Midbrain (tissue), 1 donor: ENCODE measurements around the gene NOS3.
"Not testable (repeated sequence)": the region's sequence is repeated elsewhere in the genome, so short reads cannot be mapped to it uniquely, and the experiment has no call there.

Experiments used
- DNase-seq: peaks from one replicate; lab custom pipeline; 2025; lab: John Stamatoyannopoulos, UW

NOS3 gene

GRCh38 chr7:151017370-151017952 is 26.6 kb downstream of the NOS3 start:
- no peak for DNase-seq

GRCh38 chr7:151017953-151018420 is 27.2 kb downstream of the NOS3 start:
- peak; percentile 57 for DNase-seq

DNA sequence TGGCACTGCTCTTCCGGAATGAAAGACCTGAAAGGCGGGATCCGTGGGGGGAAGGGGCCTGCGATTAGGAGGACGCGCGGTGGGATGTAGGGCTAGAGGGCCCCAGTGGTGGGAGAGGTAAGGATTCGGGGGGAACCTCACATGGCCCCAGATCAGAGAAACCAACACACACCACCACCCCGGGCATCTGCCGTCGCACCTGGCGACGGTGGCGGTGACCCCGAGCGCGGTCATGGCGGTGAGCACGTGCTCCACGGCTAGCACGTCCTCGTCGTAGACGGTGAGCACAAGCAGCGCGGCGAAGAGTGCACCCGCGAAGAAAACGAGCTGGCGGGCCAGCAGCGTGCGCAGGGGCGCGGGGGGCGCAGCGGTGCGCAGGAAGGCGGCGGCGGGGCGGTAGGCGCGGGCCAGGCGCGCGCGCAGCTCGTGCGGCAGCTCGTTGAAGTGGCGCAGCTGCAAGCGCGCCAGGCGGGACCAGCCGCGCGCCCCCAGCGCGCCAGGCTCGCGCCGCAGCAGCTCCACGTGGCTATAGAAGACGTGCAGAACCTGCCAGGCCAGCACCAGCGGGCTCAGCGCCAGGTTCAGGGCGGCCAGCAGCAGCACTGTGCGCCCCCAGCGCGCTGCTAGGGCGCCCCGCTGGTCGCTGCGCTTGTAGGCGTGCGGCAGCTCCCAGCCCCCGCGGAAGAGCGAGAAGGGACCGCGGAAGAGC is 27.8 kb downstream of the NOS3 start:
- no peak for DNase-seq

DNA sequence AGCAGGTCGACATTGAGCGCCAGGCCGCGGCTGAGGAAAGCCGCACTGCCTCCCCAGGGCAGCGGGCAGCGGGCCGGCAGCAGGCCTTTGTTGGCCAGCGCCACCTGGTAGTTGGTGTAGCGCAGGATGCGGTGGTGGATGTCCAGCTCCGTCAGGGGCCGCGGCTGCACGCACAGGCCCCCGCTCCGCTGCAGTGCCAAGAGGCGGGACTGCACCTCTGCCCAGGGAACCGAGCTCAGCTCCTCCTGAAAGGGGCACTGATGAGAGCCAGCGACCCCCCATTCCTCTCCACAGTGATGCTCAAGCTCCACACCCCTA is 28.3 kb downstream of the NOS3 start:
- no peak for DNase-seq

- no peak for DNase-seq
Observed at GRCh38 chr7:151020231-151020630, 29.4 kb downstream of the NOS3 start.

DNA sequence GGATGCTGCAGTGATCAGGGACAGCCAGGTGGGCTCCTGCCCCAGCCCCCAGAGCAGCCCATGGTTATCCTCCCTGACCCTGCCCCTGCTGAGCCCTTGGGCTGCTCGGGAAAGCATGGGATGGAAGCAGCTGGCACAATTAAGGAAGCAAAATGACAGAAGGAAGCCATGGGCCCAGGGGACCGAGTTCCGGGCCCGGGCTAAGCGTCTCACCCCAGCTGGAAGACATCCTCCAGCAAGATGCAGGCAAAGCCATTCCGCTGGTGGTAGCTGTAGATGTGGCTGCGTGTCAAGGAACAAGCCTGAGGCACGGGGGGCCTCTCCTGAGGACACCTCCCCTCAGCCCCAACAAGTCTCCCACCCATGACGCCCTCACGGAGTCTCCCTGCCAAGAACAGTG is 32.4 kb downstream of the NOS3 start:
- no peak for DNase-seq

DNA sequence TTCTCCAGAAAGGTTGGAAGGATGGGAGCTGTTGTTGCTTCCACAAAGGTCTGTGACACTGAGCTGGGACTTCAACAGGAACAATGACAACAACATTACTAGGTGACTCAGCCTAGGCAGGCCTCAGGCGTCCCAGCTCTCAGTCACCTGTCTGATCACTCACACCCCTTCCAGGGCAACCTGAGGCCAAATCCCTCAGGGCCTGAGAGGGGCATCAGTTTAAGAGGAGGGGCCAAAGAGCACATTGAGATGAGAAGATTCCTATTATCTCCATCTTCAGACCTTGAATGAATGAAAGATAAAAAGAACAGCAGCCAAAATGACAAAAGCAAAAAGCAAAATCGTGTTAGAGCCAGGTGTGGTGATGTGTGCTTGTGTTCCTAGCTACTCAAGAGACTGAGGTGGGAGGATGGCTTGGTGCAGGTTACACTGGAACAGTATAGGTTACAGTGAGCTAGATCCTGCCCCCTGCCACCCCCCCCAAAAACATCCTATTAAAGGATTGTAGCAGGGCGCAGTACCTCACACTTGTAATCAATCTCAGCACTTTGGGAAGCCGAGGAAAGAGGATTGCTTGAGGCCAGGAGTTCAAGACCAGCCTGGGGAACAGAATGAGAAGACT is 33.7 kb downstream of the NOS3 start, which contains the start of gene ATG9B:
Gene ATG9B, minus strand, starts transcription at position 60 of the 622 bp plus-strand sequence. CDS start 71 bp downstream, outside the sequence.
- DNase-seq, result no peak

- no peak for DNase-seq
Observed at GRCh38 chr7:151025924-151026671, 35.3 kb downstream of the NOS3 start.

DNA sequence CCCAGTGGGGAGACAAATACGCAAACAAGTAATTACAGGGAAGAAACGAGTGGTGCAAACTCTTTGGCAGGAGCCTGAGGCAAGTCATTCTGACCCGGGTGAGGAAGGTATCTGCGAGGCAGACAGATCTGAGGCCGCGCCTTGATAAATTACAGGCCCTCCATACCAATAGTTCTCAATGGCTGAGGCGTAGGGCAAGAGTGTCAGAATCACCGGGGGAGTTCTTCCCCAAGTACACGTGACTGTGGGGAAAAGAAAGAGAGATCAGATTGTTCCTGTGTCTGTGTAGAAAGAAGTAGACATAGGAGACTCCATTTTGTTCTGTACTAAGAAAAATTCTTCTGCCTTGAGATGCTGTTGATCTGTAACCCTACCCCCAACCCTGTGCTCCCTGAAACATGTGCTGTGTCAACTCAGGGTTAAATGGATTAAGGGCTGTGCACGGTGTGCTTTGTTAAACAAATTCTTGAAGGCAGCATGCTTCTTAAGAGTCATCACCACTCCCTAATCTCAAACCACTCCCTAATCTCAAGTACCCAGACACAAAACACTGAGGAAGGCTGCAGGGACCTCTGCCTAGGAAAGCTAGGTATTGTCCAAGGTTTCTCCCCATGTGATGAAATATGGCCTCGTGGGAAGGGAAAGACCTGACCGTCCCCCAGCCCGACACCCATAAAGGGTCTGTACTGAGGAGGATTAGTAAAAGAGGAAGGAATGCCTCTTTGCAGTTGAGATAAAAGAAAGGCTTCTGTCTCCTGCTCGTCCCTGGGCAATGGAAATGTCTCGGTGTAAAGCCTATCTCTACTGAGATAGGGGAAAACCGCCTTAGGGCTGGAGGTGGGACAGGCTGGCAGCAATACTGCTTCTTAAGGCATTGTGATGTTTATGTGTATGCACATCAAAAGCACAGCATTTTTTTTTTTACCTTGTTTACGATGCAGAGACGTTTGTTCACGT is 36.2 kb downstream of the NOS3 start:
- not testable (repeated sequence) for DNase-seq

DNA sequence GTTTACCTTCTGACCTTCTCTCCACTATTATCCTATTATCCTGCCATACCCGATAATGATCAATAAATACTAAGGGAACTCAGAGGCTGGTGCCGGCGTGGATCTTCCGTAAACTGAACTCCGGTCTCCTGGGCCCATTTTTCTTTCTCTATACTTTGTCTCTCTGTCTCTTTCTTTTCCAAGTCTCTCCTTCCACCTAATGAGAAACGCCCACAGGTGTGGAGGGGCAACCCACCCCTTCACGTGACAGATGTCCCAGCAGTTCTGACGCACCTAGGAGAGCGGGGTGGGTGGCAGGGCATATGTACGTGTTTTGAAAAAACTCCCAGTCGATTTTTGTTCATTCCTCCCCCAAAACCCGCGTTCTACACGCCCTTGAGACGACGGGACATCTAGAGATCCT is 36.9 kb downstream of the NOS3 start:
- not testable (repeated sequence) for DNase-seq

- peak; percentile 99 for DNase-seq
Observed at GRCh38 chr7:151028131-151028947, 37.5 kb downstream of the NOS3 start, which contains the start of gene ABCB8. Gene ABCB8 (plus strand): TSS chr7:151028450. CDS start chr7:151028516, 66 bp downstream.

DNA sequence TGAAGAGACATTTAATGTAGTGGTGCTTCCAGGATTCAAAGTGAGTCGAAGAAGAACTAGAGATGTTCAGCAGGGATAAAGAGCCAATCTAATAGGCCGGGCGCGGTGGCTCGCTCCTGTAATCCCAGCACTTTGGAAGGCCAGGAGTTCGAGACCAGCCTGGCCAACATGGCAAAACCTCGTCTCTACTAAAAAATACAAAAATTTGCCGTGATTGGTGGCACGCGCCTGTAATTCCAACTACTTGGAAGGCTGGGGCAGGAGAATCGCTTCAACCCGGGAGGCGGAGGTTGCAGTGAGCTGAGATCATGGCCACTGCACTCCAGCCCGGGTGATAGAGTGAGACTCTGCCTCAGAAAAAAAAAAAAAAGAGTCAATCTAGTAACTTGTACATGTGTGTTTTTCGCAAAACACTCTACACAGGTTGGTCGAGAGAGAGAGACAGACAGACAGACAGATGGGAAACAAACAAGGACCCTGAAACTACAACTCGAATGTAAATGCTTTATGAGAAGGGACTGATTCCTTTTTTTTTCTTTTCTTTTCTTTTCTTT is 38.2 kb downstream of the NOS3 start:
- no peak for DNase-seq

- no peak for DNase-seq
Observed at GRCh38 chr7:151031011-151031410, 40.2 kb downstream of the NOS3 start.

- no peak for DNase-seq
Observed at GRCh38 chr7:151032936-151033863, 42.4 kb downstream of the NOS3 start.

DNA sequence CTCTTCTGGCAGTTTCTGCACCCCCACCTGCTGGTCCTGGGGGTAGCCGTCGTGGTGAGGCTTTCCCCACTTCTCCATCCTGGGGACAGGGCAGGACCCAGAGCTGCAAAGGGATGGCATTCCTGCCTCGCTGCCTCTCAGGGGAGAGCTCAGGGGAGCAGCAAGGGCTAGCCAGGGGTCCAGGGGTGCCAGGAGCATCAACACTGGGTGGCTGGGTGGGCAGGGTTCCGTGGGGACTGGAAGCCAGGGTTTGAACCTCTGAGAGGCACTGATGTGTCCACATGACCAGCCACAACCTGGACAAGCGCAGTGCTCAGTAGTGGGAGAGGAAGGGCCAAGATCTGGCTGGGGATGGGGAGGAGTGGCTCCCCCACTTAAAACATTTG is 43.0 kb downstream of the NOS3 start:
- DNase-seq, result no peak

DNA sequence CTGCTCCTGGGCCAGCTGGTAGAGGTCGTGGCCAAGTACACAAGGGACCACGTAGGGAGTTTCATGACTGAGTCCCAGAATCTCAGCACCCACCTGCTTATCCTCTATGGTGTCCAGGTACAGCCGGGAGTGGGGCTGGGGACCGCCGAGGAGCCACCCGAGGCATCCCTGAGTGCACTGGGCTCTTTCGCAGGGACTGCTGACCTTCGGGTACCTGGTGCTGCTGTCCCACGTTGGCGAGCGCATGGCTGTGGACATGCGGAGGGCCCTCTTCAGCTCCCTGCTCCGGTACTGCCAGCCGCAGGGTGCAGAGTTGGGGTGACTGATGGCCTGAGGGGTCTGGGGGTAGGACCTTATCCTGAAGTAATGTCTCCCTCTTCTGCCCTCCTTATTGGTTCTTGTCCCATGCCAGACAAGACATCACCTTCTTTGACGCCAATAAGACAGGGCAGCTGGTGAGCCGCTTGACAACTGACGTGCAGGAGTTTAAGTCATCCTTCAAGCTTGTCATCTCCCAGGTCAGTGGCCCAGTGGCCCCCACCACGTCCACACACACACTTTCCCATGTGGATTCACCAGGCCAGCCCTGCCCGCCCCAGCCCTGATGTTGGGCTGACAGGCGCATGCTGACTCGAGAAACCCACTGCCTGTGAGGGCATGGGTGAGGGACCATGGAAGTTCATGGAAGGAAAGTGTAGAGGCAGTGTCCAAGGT is 43.7 kb downstream of the NOS3 start:
- DNase-seq, result no peak

DNA sequence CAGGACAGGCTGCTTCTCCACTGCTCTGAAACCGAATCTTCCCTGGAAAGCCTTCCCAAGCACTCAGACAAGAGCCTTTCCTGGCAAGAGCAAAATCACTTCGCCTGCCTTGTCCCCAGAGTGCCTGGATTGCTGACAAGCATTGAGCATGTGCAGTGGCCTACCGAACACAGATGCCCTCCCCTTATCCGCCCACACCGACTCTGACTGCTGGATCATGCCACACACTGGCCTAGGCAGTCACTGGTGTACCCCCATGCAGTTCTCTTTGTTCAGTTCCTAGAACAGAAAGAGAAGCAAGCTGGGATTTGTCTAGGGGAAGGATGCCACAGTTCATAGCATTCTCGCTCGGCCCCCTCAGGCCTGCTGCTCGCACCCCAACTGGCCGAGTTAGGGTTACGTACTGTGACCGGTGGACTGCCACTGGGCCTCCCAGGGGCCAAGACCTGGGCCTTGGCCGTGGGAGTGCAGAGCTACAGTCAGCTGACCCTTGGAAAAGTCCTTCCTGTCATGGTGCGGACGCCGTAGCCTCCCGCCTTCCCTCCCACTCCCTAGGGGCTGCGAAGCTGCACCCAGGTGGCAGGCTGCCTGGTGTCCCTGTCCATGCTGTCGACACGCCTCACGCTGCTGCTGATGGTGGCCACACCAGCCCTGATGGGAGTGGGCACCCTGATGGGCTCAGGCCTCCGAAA is 44.4 kb downstream of the NOS3 start:
- no peak for DNase-seq

GRCh38 chr7:151035902-151036301 is 45.1 kb downstream of the NOS3 start:
- no peak for DNase-seq
